ENCODE results near the gene SPPL3. TPM values are rescaled to one million over a fixed set of nuclear protein-coding genes. Genes with fewer than 3 reads are reported as not detected.

The SPPL3 gene
- polyA plus RNA-seq, 4 donors, result 8.4 to 57.8 (median 13.7) TPM

GRCh38 chr12:120833849-120834248 lies 70.3 kb downstream of the SPPL3 start:
- Histone ChIP-seq H3K4me1 (ENCODE audit: control insufficient read depth in 3 of 3, insufficient read depth in 2 of 3, low read depth in 1 of 3, low read length in 2 of 3) (peaks cover 6 to 15% (median 13%) of the 10 kb centered on the region in 3 donors), H3K36me3 (ENCODE audit: control insufficient read depth in 3 of 3, insufficient read depth in 2 of 3, low read depth in 1 of 3, low read length in 3 of 3) (peaks cover 0 to 3% (median 3%) of the 10 kb centered on the region in 3 donors), H3K27ac (ENCODE audit: low read depth in 1 of 3, low read length in 2 of 3) (no peak overlapping the region), H3K27me3 (ENCODE audit: control insufficient read depth in 3 of 3, insufficient read depth in 3 of 3, low read length in 3 of 3) (no peaks in the 10 kb centered on the region), H3K9me3 (ENCODE audit: control insufficient read depth in 2 of 2, insufficient read depth in 1 of 2, low read depth in 1 of 2, low read length in 1 of 2) (no peaks in the 10 kb centered on the region), H3K4me3 (ENCODE audit: low read depth in 1 of 3, low read length in 3 of 3) (no peak overlapping the region)
- DNase-seq (no peak), FAIRE-seq (no peak)
- WGBS, 3 donors, result 61 to 74% (median 63%) methylated on average over 4 of the region's 4 CpGs

GRCh38 chr12:120832737-120833136 lies 71.4 kb downstream of the SPPL3 start:
- Histone ChIP-seq H3K4me3 (ENCODE audit: low read depth in 1 of 3, low read length in 3 of 3) (no peak overlapping the region), H3K4me1 (ENCODE audit: control insufficient read depth in 3 of 3, insufficient read depth in 2 of 3, low read depth in 1 of 3, low read length in 2 of 3) (peaks cover 6 to 15% (median 13%) of the 10 kb centered on the region in 3 donors), H3K36me3 (ENCODE audit: control insufficient read depth in 3 of 3, insufficient read depth in 2 of 3, low read depth in 1 of 3, low read length in 3 of 3) (peaks cover 0 to 3% (median 3%) of the 10 kb centered on the region in 3 donors), H3K27ac (ENCODE audit: low read depth in 1 of 3, low read length in 2 of 3) (no peak overlapping the region), H3K9me3 (ENCODE audit: control insufficient read depth in 2 of 2, insufficient read depth in 1 of 2, low read depth in 1 of 2, low read length in 1 of 2) (no peaks in the 10 kb centered on the region), H3K27me3 (ENCODE audit: control insufficient read depth in 3 of 3, insufficient read depth in 3 of 3, low read length in 3 of 3) (no peaks in the 10 kb centered on the region)
- 90 to 92% (median 90%) methylated on average over 2 of the region's 2 CpGs for WGBS, 3 donors
- DNase-seq (peak in 1 of 2 donors; percentile 28), FAIRE-seq (no peak)

DNA sequence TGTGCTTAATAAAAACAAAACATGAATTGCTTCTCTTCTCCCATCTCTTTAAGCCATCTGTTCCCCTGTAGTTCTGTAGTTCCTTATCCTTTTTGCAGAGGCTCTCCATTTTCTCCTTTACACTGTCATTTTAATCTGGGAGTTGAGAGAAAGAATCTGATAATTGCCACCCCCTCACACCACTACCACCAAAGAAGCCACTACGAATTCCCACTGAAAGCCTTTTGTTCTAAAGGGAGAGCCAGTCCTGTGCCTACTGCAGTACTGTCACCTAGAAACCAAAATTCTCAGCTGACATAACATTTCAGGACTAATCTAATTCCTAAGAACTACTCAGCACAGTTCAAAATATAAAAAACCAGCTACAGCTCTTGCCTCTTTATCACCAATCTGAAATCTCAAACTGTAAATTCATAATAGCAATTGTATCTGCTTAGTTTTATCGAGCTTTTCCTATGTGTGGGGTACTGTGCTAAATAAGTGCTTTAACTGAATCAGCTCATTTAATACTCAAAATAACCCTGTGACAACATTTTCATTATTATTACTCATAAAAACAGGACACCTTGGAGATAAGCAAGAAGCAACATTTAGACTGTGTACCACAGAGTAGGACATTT lies 72.4 kb downstream of the SPPL3 start:
- Histone ChIP-seq H3K9me3 (ENCODE audit: control insufficient read depth in 2 of 2, insufficient read depth in 1 of 2, low read depth in 1 of 2, low read length in 1 of 2) (no peaks in the 10 kb centered on the region), H3K4me1 (ENCODE audit: control insufficient read depth in 3 of 3, insufficient read depth in 2 of 3, low read depth in 1 of 3, low read length in 2 of 3) (peaks cover 6 to 15% (median 13%) of the 10 kb centered on the region in 3 donors), H3K36me3 (ENCODE audit: control insufficient read depth in 3 of 3, insufficient read depth in 2 of 3, low read depth in 1 of 3, low read length in 3 of 3) (peaks cover 0 to 3% (median 3%) of the 10 kb centered on the region in 3 donors), H3K27ac (ENCODE audit: low read depth in 1 of 3, low read length in 2 of 3) (no peak overlapping the region), H3K27me3 (ENCODE audit: control insufficient read depth in 3 of 3, insufficient read depth in 3 of 3, low read length in 3 of 3) (no peaks in the 10 kb centered on the region), H3K4me3 (ENCODE audit: low read depth in 1 of 3, low read length in 3 of 3) (no peak overlapping the region)
- DNase-seq (no peak), FAIRE-seq (no peak)
- 64 to 77% (median 70%) methylated on average over 2 of the region's 2 CpGs for WGBS, 3 donors

GRCh38 chr12:120830966-120831365 lies 73.2 kb downstream of the SPPL3 start:
- 55 to 76% (median 71%) methylated on average over 4 of the region's 4 CpGs for WGBS, 3 donors
- peaks cover 0 to 3% (median 3%) of the 10 kb centered on the region in 3 donors for H3K36me3 ChIP-seq (ENCODE audit: control insufficient read depth in 3 of 3, insufficient read depth in 2 of 3, low read depth in 1 of 3, low read length in 3 of 3)
- no peak overlapping the region for H3K4me3 ChIP-seq (ENCODE audit: low read depth in 1 of 3, low read length in 3 of 3)
- peaks cover 6 to 13% (median 10%) of the 10 kb centered on the region in 3 donors for H3K4me1 ChIP-seq (ENCODE audit: control insufficient read depth in 3 of 3, insufficient read depth in 2 of 3, low read depth in 1 of 3, low read length in 2 of 3)
- H3K9me3 ChIP-seq (ENCODE audit: control insufficient read depth in 2 of 2, insufficient read depth in 1 of 2, low read depth in 1 of 2, low read length in 1 of 2), result no peaks in the 10 kb centered on the region
- H3K27ac ChIP-seq (ENCODE audit: low read depth in 1 of 3, low read length in 2 of 3), result no peak overlapping the region
- DNase-seq (peak; percentile 34 to 57), FAIRE-seq (no peak)
- no peaks in the 10 kb centered on the region for H3K27me3 ChIP-seq (ENCODE audit: control insufficient read depth in 3 of 3, insufficient read depth in 3 of 3, low read length in 3 of 3)

DNA sequence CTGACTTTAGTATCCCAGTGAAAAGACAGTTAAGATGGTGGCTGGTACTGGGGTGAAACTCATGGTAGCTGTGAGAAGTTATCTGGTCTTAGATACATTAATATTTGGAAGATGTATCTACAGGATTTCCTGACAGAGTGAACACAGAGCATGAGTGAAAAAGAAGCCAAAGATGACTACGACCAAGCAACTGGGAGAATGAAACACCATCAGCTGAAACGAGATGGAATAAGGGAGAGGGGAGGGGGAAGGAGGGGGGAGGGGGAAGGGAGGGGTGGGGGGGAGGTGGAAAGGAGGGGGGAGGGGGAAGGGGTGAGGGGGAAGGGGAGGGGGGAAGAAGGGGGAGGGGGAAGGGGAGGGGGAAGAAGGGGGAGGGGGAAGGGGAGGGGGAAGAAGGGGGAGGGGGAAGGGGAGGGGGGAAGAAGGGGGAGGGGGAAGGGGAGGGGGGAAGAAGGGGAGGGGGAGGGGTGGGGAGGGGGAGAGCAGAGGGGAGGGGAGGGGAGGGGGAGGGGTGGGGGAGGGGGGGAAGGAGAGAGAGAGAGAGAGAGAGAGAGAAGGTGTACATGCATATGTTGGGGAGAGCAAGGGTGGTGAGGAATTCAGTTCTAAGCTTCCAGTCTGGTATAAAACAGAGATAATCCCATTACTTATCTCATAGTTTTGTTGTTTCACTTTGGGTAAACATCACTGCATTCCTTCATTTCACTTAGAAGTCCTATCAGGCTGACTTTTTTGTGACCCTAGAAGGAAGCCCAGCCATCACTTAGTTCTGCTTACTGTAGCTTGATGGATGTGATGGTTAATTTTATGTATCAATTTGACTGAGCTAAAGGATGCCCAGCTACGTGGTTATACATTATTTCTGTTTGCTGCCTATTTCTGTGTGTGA lies 73.9 kb downstream of the SPPL3 start:
- Histone ChIP-seq H3K36me3 (ENCODE audit: control insufficient read depth in 3 of 3, insufficient read depth in 2 of 3, low read depth in 1 of 3, low read length in 3 of 3) (peaks cover 0 to 3% (median 3%) of the 10 kb centered on the region in 3 donors), H3K4me1 (ENCODE audit: control insufficient read depth in 3 of 3, insufficient read depth in 2 of 3, low read depth in 1 of 3, low read length in 2 of 3) (peaks cover 6 to 15% (median 9%) of the 10 kb centered on the region in 3 donors), H3K27me3 (ENCODE audit: control insufficient read depth in 3 of 3, insufficient read depth in 3 of 3, low read length in 3 of 3) (no peaks in the 10 kb centered on the region), H3K4me3 (ENCODE audit: low read depth in 1 of 3, low read length in 3 of 3) (no peak overlapping the region), H3K27ac (ENCODE audit: low read depth in 1 of 3, low read length in 2 of 3) (no peak overlapping the region), H3K9me3 (ENCODE audit: control insufficient read depth in 2 of 2, insufficient read depth in 1 of 2, low read depth in 1 of 2, low read length in 1 of 2) (no peaks in the 10 kb centered on the region)
- DNase-seq (peak in 1 of 2 donors; percentile 23), FAIRE-seq (no peak)
- WGBS, 3 donors, result 35 to 74% (median 70%) methylated on average over 2 to 3 of the region's 3 CpGs

DNA sequence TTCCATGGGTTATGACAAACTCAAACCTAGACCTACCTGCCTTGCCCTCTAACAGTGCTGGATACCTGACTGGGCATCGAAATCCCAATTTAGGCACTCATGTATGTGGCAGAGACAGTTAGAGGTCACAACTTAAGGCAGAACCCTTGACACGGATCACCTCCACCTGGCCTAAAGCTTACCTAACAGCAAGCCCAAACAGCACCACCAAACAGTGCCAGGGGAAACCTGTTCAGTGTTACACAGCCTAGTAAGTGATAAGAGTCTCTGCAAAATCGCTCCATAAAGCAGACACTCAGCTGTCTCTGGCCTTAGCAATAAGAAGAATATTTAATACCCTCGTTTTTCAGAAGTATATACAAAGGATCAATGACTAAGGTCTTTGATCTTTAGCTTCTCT lies 77.8 kb downstream of the SPPL3 start:
- no peaks in the 10 kb centered on the region for H3K27me3 ChIP-seq (ENCODE audit: control insufficient read depth in 3 of 3, insufficient read depth in 3 of 3, low read length in 3 of 3)
- FAIRE-seq (no peak), DNase-seq (no peak)
- WGBS, 3 donors, result 53 to 70% (median 65%) methylated on average over 4 of the region's 4 CpGs
- no peak overlapping the region for H3K27ac ChIP-seq (ENCODE audit: low read depth in 1 of 3, low read length in 2 of 3)
- peaks cover 0 to 6% (median 3%) of the 10 kb centered on the region in 3 donors for H3K36me3 ChIP-seq (ENCODE audit: control insufficient read depth in 3 of 3, insufficient read depth in 2 of 3, low read depth in 1 of 3, low read length in 3 of 3)
- no peak overlapping the region for H3K4me3 ChIP-seq (ENCODE audit: low read depth in 1 of 3, low read length in 3 of 3)
- H3K9me3 ChIP-seq (ENCODE audit: control insufficient read depth in 2 of 2, insufficient read depth in 1 of 2, low read depth in 1 of 2, low read length in 1 of 2), result no peaks in the 10 kb centered on the region
- peaks cover 3 to 13% (median 6%) of the 10 kb centered on the region in 3 donors for H3K4me1 ChIP-seq (ENCODE audit: control insufficient read depth in 3 of 3, insufficient read depth in 2 of 3, low read depth in 1 of 3, low read length in 2 of 3)

- 76 to 87% (median 78%) methylated on average over 3 of the region's 3 CpGs for WGBS, 3 donors
- DNase-seq (no peak), FAIRE-seq (no peak)
- Histone ChIP-seq H3K9me3 (ENCODE audit: control insufficient read depth in 2 of 2, insufficient read depth in 1 of 2, low read depth in 1 of 2, low read length in 1 of 2) (no peaks in the 10 kb centered on the region), H3K4me1 (ENCODE audit: control insufficient read depth in 3 of 3, insufficient read depth in 2 of 3, low read depth in 1 of 3, low read length in 2 of 3) (peaks cover 0 to 8% (median 3%) of the 10 kb centered on the region in 3 donors), H3K36me3 (ENCODE audit: control insufficient read depth in 3 of 3, insufficient read depth in 2 of 3, low read depth in 1 of 3, low read length in 3 of 3) (peaks cover 0 to 6% (median 3%) of the 10 kb centered on the region in 3 donors), H3K27ac (ENCODE audit: low read depth in 1 of 3, low read length in 2 of 3) (no peak overlapping the region), H3K27me3 (ENCODE audit: control insufficient read depth in 3 of 3, insufficient read depth in 3 of 3, low read length in 3 of 3) (no peaks in the 10 kb centered on the region), H3K4me3 (ENCODE audit: low read depth in 1 of 3, low read length in 3 of 3) (no peak overlapping the region)
These were observed 78.8 kb downstream of the SPPL3 start for GRCh38 chr12:120825337-120825736.

- no peak overlapping the region for H3K4me3 ChIP-seq (ENCODE audit: low read depth in 1 of 3, low read length in 3 of 3)
- no peaks in the 10 kb centered on the region for H3K9me3 ChIP-seq (ENCODE audit: control insufficient read depth in 2 of 2, insufficient read depth in 1 of 2, low read depth in 1 of 2, low read length in 1 of 2)
- peaks cover 0 to 8% (median 3%) of the 10 kb centered on the region in 3 donors for H3K4me1 ChIP-seq (ENCODE audit: control insufficient read depth in 3 of 3, insufficient read depth in 2 of 3, low read depth in 1 of 3, low read length in 2 of 3)
- H3K27me3 ChIP-seq (ENCODE audit: control insufficient read depth in 3 of 3, insufficient read depth in 3 of 3, low read length in 3 of 3), result no peaks in the 10 kb centered on the region
- H3K36me3 ChIP-seq (ENCODE audit: control insufficient read depth in 3 of 3, insufficient read depth in 2 of 3, low read depth in 1 of 3, low read length in 3 of 3), result peaks cover 0 to 3% (median 0%) of the 10 kb centered on the region in 3 donors
- no peak overlapping the region for H3K27ac ChIP-seq (ENCODE audit: low read depth in 1 of 3, low read length in 2 of 3)
- 70 to 78% (median 72%) methylated on average over 9 of the region's 9 CpGs for WGBS, 3 donors
- DNase-seq, result no peak
- FAIRE-seq, result no peak
These were observed 81.2 kb downstream of the SPPL3 start for GRCh38 chr12:120822832-120823503.

Data from small intestine (tissue), 7 donors.